Lung microvascular endothelial cell (primary cell): ENCODE data around the gene CA10. TPM values are rescaled to one million over a fixed set of nuclear protein-coding genes. Genes with fewer than 3 reads are reported as not detected.

ENCODE experiments used
- DNase-seq, 2 donors: peaks; one replicate each; pipeline versions ENCODE4 v3.0.0 to v3.0.0-alpha.2; 2010; ENCODE audit warnings: low read depth in 2 of 2
- total RNA-seq: library from RNA; depleted of rRNA; stranded (reverse); fragments of >200 nt; gene quantifications from 2 replicates; pipeline ENCODE4 v1.2.1, GENCODE V29; 2014

Gene CA10
- total RNA-seq, 1 donor from 2014 or later: not detected

DNA sequence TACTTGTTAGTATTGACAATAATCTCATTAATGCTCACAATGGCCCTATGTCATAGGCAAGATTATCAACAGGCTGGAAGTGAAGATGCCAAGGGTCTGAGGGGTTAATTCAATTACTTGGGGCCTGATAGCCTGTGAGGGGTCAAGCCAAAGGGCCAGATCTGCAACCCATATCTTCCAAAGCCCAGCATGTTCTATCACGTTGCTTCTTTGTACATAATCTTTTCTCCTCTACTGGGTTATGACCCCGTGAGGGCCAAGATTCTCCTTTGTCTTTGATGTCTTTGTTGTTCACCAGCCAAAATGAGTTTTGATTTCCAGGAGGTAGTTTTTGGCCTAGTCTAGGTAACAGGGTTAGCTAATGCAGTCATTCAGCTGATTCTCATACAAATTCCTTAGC lies 551.0 kb downstream of the CA10 start:
- no peak for DNase-seq

DNA sequence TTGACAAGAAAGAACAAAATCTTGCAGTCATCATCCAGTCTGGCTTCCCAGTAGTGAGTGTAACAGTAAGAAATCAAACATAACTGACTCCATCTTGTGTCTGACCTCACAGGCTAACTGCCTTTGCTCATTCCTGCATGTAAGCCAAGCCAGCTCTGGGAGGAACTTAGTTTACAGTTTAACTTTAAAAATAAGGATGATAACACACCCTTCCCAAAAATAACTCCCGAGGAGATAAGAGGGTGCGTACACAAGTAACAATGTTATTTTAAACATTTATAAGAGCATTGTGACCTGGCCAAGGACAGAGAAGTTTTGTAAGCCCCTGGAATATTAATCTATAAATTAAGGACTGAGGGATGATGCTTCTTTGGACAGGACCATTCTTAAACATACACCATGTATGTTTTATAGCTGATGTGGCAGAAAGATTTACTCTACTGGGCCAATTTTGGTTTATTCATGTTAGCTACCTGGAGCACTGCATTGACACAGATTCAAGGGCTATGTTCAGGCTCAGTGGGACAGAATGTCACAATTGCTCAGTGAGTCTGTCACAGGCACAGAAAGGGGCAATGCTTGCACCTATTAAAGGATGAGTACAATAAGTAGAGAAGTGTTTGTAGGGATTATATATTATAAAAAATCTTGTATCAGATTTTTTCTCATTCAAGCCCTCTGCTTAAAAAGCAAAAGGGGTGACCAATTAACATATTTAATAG lies 554.1 kb downstream of the CA10 start:
- no peak for DNase-seq

DNA sequence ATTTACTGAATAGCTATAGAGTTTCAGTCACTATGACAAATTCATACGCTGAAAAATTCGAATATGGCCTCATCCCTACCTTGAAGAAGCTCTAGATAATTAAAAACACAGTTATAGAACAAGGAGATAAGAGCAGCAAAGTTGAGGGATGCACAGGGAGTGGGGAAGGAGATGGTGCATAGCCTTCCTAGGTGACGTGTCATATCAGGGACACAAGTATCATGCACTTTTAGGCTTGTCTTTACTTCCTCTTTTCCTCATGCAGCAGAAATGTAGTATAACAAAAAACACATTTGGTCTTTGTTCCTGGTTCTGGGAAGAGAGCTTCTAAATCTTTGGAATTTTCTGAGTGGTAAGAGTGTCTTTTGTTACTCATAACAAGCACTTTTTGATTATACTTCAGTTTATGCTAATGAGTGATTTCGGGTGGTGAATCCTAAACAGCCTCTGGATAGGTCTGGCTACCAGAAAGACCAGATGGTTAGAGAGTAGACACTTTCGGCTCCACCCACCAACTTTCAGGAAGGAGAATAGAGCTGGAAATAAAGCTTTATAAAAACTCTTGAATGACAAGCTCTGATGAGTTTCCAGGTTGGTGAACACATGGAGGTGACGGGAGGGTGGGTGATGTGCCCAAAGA lies 556.8 kb downstream of the CA10 start:
- DNase-seq: no peak

DNA sequence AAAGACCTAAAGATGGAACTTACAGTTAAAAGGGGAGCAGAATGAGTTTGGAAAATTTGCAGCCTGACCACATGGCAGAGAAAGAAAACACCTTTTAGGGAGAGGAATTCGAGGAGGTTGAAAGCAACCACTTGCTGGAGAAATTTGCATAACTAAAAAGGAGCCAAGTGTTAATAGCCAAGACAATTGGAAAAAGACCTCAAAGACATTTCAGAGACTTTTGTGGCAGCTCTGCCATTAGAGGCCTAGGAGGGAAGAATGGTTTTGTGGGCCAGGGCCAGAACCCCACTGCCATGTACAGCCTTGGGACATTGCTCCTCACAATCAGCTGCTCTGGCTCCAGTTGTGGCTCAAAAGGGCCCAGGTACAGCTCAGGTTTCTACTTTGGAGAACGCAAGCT lies 559.7 kb downstream of the CA10 start:
- DNase-seq: no peak

DNA sequence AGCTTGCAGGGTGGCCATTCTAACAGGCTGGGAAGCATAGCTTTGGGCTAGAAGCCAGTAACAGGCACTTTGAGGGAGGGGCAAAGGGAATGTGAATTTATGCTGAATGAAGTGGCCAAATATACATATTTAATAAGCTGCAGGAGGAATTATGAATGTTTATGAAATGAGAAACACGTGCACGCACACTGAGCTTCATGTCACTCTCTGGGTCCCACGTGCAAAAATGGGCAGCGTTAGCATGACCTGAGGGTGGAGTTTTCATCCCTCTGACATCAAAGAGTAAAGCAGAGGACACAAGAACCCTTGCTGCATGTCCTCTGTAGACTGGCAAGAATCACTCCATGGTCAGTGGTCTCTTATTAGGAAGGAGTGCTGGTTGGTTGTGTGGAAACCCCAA lies 561.2 kb downstream of the CA10 start:
- no peak for DNase-seq

DNA sequence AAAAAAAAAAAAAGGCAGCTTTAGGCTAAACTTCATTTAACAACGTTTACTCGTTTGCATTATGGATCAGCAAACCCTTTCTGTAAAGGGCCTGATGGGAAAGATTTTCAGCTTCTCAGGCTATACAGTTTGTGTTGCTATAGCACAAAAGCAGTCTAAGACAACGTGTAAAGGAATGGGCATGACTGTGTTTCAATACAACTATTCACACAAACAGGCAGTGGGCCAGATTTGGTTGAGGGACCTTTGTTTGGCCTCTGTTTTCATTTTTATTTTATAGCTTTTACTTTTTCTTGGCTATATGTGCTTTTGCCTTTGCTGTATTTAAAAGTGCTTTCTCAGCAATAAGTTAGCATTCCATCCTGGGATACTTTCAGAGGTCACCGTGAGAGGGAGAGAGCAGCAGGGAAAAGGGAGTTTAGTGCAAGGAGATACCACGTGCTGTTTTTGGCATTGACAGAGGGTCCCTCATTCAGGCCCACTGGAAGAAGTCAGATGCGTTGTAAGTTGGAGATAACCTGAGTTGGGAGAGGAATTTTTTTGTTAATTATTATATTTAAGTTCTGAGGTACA lies 562.6 kb downstream of the CA10 start:
- DNase-seq: no peak

DNA sequence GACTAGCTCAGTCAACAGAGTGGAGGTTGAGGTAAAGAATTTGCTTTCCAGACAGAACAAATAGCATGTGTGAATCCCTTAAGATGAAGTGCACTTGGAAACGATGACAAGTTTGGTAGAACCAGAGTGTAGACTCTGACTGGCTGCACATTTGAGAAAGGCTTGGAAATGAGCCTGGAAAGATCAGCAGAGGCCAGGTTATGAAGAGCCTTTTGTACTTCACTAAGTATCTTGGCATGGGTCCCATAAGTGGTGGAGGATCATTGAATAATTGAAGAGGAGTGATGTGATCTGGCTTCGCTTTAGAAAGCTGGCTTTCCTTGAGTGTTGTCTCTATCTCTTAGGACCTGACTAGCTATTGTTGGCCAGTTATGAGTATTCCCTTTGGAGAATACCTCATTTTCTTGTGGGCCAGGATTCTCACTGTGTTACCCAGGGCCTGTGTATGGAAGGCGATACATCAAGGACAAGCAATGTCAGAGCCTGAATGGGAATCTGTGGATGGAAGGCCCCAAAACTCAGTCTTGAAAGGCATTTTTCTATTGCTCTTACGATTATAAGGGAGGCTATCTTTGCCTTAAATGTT lies 568.4 kb downstream of the CA10 start:
- DNase-seq: no peak

DNA sequence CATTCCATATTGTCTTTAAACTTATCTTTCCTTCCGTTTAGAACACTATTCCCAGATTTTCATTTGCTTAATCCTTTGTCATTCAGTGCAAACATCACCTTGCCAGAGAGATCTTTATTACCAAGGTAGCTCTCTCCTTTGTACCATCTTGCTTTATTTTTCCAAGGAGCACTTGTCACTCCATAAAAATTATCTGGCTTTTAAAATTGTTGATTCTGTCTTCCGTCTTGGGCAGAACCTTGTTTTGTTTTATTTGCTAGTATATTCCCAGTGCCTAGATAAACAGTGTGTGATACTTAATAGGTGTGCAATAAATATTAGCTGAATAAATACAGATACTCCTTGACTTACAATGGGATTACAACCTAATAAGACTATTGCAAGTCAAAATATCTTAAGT lies 570.5 kb downstream of the CA10 start:
- no peak for DNase-seq

DNA sequence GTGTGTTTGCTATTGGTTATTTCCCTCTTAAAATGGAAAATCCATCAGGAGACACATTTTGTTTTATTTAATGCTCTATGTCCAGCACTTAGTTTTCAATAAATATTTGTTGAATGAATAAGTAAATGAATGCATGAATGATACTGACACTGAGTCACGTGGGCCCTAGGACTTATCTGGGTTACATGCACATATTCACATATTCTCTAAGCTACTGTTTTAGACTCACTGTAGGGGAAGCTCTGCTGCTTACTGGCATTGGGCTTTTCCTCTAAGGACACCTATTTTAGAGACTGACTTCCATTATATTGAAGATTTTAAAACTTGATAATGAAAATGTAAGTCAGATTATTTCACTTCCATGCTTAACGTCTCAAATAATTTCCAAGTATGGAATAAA lies 571.0 kb downstream of the CA10 start:
- DNase-seq: no peak

DNA sequence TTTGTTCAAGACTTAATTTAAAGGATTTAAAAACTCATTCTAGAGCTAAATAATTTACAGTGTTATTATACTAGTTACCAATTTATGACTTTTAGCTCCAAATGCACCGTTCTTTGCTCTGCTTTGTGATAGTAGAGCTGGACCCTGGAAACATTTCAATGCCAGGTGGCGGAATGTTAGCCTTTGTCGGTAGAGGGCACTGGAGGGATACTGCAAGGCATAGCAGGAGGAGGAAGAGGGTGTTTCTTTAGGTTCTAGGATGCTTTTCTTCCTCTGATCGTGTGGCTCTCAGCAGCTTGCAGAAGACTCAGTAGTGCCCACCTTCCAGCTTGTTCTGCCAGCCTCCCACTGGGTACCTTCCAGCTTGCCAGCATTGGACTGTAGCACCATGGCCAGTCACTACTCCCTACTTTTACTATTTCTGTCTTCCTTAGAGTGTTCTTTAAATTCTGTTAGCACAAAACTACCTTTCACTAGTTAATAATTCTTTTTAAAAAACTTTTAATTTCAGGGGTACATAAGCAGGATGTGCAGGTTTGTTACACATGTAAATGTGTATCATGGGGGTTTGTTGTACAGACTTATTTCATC lies 572.9 kb downstream of the CA10 start:
- DNase-seq: no peak

DNA sequence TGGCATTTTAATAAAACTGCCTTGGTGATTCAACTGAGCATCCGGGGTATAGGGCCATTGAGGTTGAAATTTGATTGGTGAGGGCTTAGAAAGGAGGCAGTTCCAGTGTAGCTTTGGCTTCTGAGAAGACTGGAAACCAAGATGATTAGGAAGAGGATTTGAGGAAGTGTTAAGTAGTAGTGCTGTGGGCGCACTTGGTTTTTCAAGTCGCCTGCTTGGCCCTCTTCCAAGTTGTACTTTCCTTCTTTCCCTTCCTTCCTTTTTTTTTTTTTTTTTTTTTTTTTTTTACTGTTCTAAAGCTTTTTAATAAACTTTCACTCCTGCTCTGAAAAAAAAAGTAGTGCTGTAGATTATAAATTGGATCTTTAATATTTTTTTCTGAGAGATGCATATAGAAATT lies 577.6 kb downstream of the CA10 start:
- DNase-seq: no peak
